Kidney capillary endothelial cell (primary cell): ENCODE measurements around the gene TAF12.
"Not testable (repeated sequence)": the region's sequence is repeated elsewhere in the genome, so short reads cannot be mapped to it uniquely, and the experiment has no call there.

Experiments
- DNase-seq: peaks from one replicate; pipeline ENCODE4 v3.0.0-alpha.2; 2018; ENCODE audit warnings: low spot score

The TAF12 gene, protein sequence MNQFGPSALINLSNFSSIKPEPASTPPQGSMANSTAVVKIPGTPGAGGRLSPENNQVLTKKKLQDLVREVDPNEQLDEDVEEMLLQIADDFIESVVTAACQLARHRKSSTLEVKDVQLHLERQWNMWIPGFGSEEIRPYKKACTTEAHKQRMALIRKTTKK

DNA sequence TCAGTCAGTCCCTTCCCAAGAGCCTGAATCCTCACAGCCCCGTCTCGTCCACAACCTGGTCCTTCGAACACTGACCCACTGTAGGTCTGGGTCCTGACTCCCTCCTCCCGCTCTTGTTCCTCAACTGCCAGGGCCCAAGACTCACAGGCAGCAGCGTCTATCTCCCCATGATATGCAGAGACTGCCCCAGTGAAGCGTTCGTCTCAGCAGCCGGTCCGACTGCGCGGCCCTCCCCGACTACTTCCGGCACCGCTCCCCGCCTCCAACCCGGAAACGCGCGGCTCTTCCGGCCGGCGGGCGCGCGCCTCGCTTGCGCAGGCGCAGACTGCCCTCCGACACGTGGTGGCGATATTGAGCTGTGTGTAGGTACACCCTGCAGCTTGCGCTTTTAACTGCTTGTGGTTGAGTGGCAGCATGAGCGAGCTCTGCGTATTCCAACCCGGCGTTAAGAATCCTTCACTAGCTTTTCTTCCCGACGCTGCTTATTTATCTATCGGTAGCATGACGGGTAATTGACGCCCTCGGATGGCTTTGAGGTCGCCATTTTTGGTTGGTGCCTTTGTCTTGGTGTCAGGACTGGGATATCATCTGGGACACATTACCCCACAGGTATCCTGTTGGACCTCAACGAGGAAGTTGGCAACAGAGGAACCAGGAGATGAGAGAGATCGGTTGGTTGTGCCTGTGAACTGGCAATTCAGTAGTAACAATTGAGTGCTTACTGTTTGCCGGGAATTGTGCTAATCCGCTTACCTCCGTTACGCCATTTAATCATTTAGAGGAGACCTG lies at the start of gene TAF12:
Gene TAF12 (minus strand): TSS at position 221 of the 789 bp plus-strand sequence. CDS start 20,986 bp downstream, outside the sequence.
- DNase-seq, result peak; percentile 93

DNA sequence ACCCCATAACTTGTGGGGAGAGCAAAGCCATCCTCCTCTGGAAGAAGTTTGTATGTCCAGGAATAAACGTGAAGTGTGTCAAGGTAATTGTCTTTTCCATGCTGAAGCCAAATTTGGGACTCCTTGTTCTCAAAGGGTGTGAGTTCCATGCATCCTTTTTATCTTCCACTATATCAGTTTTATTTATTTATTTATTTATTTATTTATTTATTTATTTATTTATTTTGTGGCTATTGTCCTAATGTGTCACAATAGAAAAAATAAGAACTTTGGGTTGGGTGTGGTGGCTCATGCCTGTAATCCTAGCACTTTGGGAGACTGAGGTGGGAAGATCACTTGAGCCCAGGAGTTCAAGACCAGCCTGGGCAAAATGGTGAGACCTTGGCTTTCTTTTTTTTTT lies 48.8 kb upstream of the TAF12 start:
- not testable (repeated sequence) for DNase-seq

DNA sequence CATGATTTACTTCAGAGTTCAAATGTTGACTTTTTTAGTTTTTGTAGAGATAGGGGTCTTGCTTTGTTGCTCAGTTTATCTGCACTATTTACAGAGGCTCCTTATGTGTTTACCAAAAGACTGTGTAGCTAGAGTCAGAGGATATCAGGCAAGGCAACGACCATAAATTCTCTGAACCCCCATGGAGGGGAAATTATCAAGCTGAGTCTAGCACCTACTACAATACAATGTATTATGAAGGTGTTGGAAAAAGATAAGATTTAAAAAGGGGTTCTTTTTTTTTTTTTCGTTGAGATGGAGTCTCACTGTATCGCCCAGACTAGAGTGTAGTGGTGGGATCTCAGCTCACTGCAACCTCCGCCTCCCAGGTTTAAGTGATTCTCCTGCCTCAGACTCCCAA lies 42.1 kb upstream of the TAF12 start:
- no peak for DNase-seq

DNA sequence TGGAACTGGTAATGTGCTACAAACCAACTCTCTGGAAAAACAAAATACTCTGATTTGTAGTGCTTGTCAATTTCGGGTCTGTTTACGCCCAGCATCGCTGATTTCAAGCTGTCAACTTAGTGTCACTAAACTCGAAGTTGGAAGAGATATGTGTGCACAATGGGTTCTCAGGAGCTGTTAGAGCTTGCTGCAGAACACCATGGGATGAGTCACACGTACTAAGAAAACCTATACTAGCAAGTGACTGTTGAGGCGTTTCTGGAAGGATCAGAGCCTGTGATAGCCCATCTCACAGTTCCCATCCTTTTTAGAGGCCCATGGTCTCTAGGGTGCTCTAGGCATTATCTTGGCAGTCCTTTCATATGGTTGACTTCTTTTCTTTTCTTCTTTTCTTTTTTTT lies 40.0 kb upstream of the TAF12 start:
- no peak for DNase-seq

DNA sequence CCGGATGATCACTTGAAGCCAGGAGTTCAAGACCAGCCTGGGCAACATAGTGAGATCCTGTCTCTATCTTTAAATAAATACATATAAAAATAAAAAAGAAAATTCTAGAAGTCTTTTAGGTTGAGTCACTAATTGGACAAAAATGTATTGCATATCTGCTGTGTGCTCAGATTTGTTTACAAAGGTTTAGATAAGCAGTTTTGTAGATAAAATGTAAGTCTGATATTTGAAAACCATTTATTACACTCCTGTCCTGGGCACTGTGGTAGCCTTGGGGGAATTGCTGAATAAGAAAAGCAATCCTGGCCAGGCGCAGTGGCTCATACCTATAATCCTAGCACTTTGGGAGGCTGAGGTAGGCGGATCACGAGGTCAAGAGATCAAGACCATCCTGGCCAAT lies 37.3 kb upstream of the TAF12 start:
- DNase-seq, result no peak

DNA sequence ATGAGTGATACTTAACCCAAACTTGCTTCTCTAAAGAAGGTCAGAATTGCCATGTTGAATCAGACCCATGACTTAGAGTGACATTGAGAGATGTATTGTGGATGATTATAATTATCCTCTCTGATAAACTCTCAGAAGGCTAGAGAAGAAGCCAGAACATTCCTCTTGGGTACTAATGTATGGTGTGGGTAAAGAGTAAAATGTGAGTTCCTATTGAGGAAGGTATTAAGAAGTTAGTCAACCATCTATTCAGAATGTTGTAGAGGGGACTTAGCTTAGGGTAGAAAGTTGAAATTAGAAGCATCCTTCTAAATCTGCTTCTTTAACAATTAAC lies 33.0 kb upstream of the TAF12 start:
- DNase-seq, result no peak

DNA sequence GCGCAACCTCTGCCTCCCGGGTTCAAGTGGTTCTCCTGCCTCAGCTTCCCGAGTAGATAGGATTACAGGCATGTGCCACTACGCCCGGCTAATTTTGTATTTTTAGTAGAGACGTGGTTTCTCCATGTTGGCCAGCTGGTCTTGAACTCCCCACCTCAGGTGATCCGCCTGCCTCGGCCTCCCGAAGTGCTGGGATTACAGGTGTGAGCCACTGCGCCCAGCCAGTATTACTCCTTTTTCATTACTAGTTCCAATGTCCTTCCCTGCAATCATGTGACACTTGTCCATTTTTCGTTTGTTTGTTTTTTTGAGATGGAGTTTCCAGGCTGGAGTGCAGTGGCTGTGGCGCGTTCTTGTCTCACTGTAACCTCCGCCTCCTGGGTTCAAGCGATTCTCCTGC lies 30.1 kb upstream of the TAF12 start:
- not testable (repeated sequence) for DNase-seq

DNA sequence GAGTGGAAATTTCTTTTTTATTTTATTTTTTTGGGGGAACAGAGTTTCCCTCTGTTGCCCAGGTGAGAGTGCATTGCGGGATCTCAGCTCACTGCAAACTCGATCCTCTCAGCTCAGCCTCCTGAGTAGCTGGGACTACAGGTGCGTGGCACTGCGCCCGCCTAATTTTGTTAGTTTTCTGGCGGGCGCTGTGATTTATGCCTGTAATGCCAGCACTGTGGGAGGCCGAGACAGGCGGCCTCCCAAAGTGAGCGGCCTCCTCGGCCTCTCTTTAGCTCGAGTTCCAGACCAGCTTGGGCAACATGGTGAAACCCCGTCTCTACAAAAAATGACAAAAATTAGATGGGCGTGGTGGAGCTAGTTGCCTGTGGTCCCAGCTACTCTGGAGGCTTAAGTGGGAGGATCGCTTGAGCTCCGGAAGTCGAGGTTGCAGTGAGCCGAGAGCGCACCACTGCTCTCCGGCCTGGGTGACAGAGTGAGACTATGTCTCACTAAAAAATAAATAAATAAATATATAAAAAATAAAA lies 28.4 kb upstream of the TAF12 start:
- no peak for DNase-seq

DNA sequence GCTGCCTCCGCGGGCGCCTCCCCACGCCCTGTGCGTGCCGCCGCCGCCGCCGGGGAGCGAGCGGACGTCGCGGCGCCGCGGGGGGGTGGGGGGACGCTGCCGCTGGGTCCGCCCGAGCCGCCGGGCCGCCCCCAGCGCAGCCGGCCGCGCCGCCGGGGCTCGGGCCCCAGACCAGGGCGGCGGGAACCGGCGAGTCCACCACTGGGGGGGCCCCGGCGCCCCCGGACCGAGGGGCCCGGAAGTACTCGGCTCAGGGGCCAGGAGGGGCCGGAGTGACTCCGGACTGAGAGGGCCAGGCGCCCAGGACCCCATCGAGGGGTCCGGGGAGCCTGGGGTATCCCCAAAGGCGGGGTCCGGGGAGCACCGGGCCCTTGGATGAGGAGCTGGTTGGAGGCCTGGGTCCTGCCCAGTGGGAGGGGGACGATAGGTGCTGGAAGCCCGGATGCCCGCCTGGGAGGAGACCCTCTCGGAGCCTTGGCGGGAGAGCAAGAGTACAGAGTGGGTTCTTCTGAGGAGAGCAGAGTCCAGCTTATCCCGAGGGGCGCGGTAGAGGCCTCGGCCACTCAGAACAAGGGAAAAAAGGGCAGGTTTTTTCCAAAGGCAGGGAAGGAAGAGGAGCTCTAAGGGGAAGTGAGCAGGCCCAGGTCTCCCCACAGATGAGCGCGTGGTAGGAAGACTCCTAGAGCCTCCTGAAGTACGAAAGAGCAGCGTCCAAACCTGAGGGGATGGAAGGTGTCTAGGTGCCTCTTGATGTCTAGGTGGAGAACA lies 26.3 kb upstream of the TAF12 start:
- peak; percentile 49 for DNase-seq

DNA sequence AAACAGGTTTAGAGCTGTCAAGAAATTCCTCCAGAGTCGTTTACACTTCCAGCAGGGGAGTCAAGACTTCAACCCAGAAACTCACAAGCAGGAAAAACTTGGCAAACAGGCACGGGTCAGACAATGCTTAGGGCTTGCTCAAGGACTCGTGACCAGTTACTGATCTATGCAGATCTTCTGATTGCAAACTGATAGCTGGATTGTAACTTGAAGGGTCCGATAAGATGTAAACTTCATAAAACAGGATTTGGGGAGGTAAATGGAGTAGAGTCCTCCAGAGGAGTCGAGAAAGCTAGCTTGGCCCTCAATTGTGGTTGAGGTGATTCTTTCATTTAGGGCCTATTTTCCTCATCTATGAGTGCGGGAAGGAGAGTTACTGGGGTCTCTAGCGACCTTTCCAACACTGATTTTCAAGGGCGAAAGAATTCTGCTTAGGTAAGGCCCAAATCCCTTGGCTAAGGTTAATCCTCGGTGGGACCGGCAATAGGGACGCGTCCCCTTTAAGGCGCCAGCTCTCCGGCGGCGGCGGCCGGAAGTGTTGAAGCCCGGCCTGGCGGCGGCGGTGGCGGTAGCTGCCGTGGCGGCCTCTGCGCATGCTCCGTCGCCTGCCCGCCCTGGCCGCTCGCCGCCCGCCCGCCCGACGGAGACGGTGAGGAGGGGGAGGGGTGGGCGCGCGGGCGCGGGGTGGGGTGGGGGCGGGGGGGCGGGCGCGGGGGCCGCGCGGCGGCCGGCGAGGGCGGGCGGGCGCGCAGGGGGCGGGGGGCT lies 25.5 kb upstream of the TAF12 start, which contains the start of gene GMEB1:
Gene GMEB1 (plus strand): TSS at position 594 of the 765 bp plus-strand sequence. CDS start 14,829 bp downstream, outside the sequence.
- peak; percentile 79 for DNase-seq

DNA sequence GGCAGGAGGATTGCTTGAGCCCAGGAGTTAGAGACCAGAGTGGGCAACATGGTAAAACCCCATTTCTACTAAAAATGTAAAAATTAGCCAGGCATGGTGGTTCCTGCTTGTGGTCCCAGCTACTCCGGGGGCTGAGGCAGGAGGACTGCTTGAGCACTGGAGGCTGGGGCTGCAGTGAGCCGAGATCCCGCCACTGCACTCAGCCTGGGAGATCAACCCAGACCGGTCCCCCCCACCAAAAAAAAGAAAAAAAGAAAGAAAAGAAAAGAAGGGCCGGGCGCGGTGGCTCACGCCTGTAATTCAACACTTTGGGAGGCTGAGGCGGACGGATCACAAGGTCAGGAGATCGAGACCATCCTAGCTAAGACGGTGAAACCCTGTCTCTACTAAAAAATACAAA lies 23.9 kb upstream of the TAF12 start:
- DNase-seq, result no peak

DNA sequence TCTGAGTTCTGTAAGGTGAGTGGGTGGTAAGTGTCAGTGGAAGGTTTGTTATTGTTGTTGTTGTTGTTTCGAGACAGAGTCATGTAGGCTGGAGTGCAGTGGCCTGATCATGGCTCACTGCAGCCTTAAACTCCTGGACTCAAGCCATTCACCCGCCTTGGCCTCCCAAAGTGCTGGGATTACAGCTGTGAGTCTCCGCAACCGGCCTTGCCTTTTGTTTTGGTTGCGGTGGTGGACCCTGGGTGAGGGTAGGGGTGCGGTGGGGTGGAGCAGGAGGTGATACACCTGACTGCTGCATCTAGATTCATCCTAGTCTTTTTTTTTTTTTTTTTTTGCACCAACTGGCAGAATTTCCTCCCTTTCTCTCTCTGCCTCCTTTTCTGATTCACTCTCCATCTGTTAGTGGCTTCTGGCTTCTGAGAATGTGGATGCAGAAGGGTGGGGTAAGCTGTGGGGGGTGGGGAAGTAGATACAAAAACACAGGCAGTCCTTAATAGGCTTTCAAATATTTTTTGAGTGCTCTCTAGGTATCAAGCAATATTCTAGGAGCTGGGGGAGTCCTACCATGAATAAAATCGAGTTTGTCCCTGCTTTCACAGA lies 21.1 kb upstream of the TAF12 start:
- no peak for DNase-seq

DNA sequence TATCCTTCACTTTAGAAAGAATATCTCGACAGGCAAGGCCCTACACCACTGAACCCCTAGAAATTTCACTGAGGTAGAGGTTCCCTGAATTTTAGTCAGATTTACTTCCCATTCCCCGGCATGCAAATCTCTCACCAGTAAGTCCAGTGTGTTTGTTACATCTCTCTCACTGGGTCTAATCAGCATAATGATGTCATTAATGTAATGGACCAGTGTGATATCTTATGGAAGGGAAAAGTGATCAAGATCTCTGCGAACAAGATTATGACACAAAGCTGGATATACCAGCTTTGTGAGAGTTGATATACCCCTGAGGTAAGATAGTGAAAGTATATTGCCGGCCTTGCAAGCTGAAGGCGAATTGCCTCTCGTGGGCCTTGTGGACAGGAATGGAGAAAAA lies 13.5 kb upstream of the TAF12 start:
- no peak for DNase-seq

DNA sequence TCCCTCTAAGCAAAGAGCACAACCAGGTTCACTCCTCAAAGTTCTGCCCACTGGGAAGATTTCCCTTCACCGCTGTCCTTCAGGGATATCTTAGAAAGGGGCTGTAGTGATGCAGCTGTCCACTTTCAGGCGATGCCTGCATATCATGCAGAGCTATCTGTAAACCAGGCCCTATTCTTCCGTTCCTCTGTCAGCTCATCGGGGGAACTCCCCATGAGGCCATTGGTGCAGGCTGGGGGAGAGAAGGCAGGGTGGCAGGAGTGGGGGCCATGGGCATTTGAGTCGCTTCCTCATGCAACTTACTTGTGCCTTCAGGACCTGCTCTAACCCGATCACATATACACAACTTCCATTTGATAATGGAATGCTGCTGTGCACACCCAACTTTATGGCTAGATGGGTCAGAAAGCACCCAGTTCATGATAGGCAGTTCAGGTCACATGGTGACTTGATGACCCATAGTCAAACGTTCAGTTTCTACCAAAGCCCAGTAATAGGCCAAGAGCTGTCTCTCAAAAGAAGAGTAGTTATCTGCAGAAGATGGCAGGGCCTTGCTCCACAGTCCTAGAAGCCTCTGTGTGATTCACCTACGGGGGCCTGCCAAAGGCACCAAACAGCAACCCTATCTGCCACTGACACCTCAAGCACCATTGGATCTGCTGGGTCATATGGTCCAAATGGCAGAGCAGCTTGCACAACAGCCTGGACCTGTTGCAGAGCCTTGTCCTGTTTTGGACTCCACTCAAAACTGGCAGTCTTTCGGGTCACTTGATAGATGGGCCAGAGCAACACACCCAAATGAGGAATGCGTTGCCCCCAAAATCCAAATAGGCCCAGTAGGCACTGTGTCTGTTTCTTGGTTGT lies 12.8 kb upstream of the TAF12 start:
- DNase-seq, result not testable (repeated sequence)

DNA sequence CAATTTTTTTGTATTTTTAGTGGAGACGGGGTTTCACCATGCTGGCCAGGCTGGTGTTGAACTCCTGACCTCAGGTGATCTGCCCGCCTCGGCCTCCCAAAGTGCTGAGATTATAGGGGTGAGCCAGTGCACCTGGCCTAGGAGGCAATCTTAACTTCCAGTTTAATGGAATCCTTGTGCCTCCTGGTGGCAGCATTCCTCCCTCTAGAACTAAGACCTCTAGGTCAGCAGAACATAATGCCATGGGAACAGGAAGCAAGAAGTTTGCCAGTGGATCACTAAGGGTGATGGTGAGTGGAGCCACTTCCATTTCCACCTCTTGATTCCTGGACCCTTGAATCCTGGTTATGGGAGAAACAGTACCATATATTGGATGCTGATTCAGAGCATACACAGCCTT lies 11.0 kb upstream of the TAF12 start:
- DNase-seq, result peak; percentile 26

DNA sequence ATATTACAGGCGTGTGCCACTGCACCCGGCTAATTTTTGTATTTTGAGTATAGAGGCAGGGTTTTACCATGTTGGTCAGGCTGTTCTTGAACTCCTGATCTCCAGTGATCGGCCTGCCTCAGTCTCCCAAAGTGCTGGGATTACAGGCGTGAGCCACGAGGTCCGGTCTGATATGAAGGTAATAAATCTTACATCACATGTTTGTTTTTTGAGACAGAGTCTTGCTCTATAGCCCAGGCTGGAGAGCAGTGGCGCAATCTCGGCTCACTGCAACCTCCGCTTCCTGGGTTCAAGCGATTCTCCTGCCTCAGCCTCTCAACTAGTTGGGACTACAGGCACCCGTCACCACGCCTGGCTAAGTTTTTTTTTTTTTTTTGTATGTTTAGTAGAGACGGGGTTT lies 10.2 kb upstream of the TAF12 start:
- not testable (repeated sequence) for DNase-seq

DNA sequence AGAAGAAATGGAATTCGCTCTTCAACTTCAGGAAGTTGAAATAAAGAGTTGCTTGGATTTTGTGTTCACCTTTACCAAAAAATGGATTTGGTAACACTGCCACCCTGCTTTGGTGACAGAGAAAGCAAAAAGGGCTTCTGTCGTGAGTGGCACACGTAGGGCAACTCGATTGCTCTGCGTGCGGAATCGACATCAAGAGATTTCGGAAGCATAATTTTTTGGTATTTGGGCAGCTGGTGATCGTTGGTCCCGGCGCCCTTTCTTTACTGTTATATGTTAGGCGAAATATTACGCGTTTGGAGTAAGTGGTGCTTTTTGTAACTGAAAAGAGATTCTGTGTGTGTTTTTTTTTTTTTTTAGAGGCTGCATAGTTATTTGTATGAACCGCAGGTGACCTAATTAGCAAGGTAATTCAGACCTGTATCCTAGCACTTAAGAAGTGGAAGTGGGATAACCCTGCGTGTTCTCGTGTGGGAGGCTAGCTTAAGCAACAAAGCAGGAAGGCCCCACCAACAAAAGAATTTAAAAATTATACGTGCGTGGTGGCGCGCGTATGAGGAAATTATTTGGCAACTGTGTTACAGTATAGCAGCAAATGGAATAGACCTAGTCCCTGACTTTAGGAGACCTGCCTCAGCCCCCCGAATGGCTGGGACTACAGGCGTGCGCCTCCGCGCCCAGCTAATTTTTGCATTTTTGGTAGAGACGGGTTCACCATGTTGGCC lies 5.8 kb upstream of the TAF12 start, which contains the start of gene RNU11:
Gene RNU11 (plus strand): TSS at position 127 of the 725 bp plus-strand sequence.
- peak; percentile 91 for DNase-seq

DNA sequence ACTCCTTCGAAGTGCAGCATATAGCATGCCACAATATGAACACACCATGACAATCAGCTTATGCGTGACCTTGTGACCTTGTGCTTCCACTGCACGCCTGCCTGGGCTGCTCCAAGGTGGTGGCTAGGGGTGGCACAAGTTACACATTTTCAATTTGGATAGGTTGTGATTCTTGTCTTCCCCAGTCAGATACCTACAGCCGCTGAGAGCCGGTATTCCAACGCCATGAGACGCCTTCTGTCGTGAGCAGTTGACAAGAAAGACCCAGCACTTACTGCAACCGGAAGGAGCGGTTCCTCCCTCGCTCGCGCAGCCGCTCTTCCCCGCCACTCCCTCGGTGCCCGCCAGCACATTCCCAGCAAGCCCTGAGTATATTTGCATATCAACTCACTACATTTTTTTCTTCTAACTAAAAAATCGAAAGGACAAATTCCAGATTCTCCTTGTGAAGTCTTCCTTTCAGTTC lies 5.2 kb upstream of the TAF12 start:
- DNase-seq, result peak; percentile 95

DNA sequence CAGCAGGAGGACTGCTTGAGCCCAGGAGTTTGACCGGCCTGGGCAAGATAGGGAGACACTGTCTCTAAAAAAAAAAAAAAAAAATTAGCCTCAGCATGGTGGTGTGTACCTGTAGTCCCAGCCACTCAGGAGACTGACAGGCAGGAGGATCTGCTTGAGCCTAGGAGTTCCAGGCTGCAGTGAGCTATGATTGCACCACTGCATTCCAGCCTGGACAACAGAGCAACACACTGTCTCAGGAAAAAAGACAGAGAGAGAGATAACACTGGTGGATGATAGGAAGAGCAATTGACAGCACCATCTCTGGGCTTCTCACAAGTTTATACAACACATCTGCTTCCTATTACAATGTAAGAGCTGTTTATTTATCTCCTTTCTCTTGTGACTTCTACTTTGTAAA lies 3.2 kb upstream of the TAF12 start:
- DNase-seq, result no peak

DNA sequence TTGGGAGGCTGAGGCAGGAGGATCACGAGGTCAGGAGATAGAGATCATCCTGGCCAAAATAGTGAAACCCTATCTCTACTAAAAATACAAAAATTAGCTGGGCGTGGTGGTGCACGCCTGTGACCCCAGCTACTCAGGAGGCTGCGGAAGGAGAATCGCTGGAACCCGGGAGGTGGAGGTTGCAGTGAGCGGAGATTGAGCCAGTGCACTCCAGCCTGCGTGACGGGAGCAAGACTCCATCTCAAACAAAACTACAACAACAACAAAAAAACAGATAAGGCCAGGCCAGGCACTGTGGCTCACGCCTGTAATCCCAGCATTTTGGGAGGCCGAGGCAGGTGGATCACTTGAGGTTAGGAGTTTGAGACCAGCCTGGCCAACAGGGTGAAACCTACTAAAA lies 2.5 kb upstream of the TAF12 start:
- not testable (repeated sequence) for DNase-seq
